GM23338 (cell line): Measurements from ENCODE around the gene RANGRF.

Experiments used
- CREB1 ChIP-seq: fragments of 250-450 bp; sonication (Bioruptor Pico); IDR thresholded peaks from 2 replicates; pipeline ENCODE4 v1.5.0; 2020; ENCODE audit warnings: low read depth, mild to moderate bottlenecking, moderate library complexity
- EZH2 ChIP-seq: fragments of 200-600 bp; sonication (generic); IDR thresholded peaks from one replicate; pipeline ENCODE4 v1.8.0; 2017; ENCODE audit warnings: antibody characterized with exemption, mild to moderate bottlenecking, low read depth; ENCODE audit not compliant: unreplicated experiment
- EZH2phosphoT487 ChIP-seq: fragments of 200-600 bp; sonication (generic); IDR thresholded peaks from one replicate; pipeline ENCODE4 v1.8.1; 2018; ENCODE audit warnings: antibody characterized with exemption; ENCODE audit not compliant: unreplicated experiment
- JUNB ChIP-seq: IDR thresholded peaks from one replicate; pipeline ENCODE4 v1.6.1; 2016; ENCODE audit warnings: antibody characterized with exemption; ENCODE audit not compliant: unreplicated experiment
- NANOG ChIP-seq: IDR thresholded peaks from 2 replicates; pipeline ENCODE4 v1.6.1; 2016; ENCODE audit warnings: antibody characterized with exemption, borderline replicate concordance
- POLR2AphosphoS5 ChIP-seq: IDR thresholded peaks from 2 replicates; pipeline ENCODE4 v1.6.1; 2016; ENCODE audit warnings: antibody characterized with exemption, low read depth
- REST ChIP-seq: IDR thresholded peaks from one replicate; pipeline ENCODE4 v1.6.1; 2018; ENCODE audit warnings: antibody characterized with exemption; ENCODE audit not compliant: unreplicated experiment
- ZNF114 ChIP-seq: fragments of 250-450 bp; sonication (Bioruptor Pico); IDR thresholded peaks from 2 replicates; pipeline ENCODE4 v1.5.0; 2020; ENCODE audit warnings: mild to moderate bottlenecking, moderate library complexity
- ZNF331 ChIP-seq: fragments of 250-450 bp; sonication (Bioruptor Pico); IDR thresholded peaks from 2 replicates; pipeline ENCODE4 v1.5.0; 2020; ENCODE audit warnings: low read depth, mild to moderate bottlenecking, moderate library complexity
- TF ChIP-seq, protein P1 (sequence below), 2 experiments: fragments of 200-600 bp in 1 of 2; sonication (generic) in 1 of 2; conservative IDR thresholded peaks; 2 replicates each; pipeline versions ENCODE4 v1.5.1 to v1.6.1; 2016 to 2017; ENCODE audit warnings: antibody characterized with exemption in 2 of 2, low read depth in 2 of 2, mild to moderate bottlenecking in 2 of 2, moderate library complexity in 1 of 2
- TF ChIP-seq, protein P2 (sequence below): IDR thresholded peaks from 2 replicates; pipeline ENCODE4 v1.6.1; 2016; ENCODE audit warnings: antibody characterized with exemption

DNA sequence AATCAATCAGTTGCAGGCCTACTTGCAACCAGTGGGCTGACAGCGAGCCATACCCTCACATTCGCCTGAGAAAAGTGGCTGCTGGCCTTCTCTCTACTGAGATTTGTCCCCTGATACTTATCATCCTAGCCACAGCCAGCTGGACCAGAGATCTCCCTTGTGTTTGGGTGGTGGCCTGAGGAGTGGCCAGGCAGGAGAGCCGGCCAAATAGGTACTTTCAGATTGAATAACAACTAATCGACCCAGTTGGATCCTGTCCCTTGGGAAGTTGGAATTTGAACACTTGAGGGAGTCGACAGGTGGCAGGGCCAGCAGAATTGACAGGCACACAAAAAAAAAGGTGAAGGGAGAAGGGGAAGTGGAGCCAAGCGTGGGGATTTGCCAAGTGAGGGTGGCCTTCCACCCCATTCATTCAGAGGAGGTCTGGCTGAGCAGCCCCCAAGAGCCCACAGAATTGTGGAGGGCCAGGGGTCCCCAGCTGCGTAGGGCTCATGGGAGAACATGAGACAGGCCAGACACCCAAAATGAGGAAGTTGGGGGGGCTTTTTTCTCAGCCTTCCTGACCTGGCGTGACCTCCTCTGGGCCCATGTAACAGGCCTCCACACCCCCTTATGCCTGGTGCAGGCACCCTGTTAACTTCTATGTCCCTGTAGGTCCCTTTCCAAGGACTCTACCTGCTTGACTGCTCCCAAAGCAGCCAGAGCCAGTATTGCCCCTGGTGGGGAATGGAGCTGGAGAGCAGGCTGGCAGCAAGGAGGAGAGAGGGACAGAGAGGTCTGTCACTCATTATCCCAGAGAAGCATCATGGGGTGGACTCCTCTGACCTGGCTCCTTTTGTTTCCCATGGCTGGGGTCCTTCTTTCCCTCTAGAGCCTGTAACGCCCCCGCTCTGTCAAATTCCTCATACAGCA is 2.9 kb upstream of the RANGRF start:
- TF ChIP-seq, protein P1, sequence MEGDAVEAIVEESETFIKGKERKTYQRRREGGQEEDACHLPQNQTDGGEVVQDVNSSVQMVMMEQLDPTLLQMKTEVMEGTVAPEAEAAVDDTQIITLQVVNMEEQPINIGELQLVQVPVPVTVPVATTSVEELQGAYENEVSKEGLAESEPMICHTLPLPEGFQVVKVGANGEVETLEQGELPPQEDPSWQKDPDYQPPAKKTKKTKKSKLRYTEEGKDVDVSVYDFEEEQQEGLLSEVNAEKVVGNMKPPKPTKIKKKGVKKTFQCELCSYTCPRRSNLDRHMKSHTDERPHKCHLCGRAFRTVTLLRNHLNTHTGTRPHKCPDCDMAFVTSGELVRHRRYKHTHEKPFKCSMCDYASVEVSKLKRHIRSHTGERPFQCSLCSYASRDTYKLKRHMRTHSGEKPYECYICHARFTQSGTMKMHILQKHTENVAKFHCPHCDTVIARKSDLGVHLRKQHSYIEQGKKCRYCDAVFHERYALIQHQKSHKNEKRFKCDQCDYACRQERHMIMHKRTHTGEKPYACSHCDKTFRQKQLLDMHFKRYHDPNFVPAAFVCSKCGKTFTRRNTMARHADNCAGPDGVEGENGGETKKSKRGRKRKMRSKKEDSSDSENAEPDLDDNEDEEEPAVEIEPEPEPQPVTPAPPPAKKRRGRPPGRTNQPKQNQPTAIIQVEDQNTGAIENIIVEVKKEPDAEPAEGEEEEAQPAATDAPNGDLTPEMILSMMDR (conservative IDR thresholded peaks at IDR 0.05; ENCODE audit: low read depth in 2 of 2) = no peak
- TF ChIP-seq JUNB (no peak), POLR2AphosphoS5 (no peak), REST (no peak), EZH2 (no peak), EZH2phosphoT487 (no peak), NANOG (no peak), CREB1 (CRISPR knock-in tag) (no peak), ZNF331 (CRISPR knock-in tag) (no peak), ZNF114 (CRISPR knock-in tag) (no peak)
- TF ChIP-seq, protein P2, sequence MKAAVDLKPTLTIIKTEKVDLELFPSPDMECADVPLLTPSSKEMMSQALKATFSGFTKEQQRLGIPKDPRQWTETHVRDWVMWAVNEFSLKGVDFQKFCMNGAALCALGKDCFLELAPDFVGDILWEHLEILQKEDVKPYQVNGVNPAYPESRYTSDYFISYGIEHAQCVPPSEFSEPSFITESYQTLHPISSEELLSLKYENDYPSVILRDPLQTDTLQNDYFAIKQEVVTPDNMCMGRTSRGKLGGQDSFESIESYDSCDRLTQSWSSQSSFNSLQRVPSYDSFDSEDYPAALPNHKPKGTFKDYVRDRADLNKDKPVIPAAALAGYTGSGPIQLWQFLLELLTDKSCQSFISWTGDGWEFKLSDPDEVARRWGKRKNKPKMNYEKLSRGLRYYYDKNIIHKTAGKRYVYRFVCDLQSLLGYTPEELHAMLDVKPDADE = no peak
